ENCODE data around the gene TMPRSS6. TPM values are rescaled to one million over a fixed set of nuclear protein-coding genes. Genes with fewer than 3 reads are reported as not detected.

TMPRSS6 gene
- polyA plus RNA-seq, 1 experiment: not detected

DNA sequence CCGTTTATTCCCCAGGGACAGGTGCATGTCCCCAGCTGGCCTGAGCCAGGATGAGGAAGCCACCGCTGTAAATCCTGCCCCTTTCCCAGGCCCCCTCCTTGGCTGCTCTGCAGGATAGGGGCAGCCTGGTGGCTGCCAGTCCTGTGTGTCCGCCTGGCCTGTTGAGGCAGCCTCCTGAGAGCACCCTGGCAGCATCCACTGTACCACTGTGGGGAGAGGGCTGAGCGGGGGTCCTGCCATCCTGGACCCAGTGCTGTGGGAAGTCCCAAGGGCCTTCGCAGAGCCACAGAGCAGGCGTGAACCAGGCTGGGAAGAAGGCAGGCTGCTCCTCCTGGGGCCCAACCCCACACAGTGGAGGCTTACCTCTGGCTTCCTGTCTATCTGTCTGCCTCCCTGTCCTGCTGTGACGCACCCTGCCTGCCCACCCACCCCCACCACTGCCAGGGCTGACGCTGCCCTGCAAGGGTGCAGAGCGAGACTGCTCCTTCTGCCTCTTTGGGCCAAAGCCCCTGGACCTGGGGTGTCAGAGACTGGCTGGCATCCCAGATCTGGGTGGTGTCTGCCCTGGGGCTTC is 49.5 kb downstream of the TMPRSS6 start:
- no peak overlapping the region for H3K4me3 ChIP-seq (ENCODE audit: low read depth, low read length)
- no peaks in the 10 kb centered on the region for H3K27me3 ChIP-seq (ENCODE audit: control insufficient read depth, insufficient read depth, low read length)
- peaks cover 4% of the 10 kb centered on the region for H3K36me3 ChIP-seq (ENCODE audit: control insufficient read depth, insufficient read depth, low read length)
- CTCF ChIA-PET: no interaction called here
- DNase-seq (ENCODE audit: low read depth): no peak
- POLR2A ChIA-PET: no interaction called here
- TF ChIP-seq, protein P1, sequence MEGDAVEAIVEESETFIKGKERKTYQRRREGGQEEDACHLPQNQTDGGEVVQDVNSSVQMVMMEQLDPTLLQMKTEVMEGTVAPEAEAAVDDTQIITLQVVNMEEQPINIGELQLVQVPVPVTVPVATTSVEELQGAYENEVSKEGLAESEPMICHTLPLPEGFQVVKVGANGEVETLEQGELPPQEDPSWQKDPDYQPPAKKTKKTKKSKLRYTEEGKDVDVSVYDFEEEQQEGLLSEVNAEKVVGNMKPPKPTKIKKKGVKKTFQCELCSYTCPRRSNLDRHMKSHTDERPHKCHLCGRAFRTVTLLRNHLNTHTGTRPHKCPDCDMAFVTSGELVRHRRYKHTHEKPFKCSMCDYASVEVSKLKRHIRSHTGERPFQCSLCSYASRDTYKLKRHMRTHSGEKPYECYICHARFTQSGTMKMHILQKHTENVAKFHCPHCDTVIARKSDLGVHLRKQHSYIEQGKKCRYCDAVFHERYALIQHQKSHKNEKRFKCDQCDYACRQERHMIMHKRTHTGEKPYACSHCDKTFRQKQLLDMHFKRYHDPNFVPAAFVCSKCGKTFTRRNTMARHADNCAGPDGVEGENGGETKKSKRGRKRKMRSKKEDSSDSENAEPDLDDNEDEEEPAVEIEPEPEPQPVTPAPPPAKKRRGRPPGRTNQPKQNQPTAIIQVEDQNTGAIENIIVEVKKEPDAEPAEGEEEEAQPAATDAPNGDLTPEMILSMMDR (IDR thresholded peaks at IDR 0.05; ENCODE audit: insufficient read depth, low read depth, low read length): no peak

DNA sequence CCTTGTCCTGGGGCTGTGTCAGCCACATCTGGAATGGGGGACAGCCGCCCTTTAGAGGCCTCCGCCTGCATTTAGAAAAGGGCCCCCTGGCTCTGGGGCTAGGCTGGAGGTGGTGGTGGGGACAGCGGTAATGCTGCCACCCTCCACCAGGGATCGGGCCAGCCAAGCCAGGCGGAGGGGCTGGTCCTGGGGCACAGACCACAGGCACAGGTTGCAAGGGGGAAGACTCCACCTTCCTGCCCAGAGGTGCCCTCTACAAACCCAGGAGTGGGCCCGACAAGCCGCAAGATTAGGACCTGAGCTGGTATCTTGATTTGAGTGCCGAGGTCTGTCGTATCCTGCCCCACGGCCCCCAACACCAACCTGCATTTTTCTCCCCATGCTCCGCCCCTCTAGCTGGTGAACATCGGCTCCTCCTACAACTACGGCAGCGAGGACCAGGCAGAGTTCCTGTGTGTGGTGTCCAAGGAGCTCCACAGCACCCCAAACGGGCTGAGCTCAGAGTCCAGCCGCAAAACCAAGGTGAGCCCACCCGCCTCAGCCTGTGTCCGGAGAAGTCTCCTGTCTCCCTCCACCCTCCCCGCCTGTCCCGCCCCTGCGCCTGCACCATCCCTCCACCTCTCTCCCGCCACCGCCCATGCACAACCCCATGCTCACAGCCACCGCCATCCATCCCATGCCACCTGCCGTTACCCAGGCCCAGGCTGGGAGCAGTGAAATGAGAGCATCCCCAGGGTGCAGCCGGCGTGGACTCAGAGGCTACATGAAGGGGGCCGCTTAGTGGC is 50.4 kb downstream of the TMPRSS6 start:
- Histone ChIP-seq H3K27me3 (ENCODE audit: control insufficient read depth, insufficient read depth, low read length) (no peaks in the 10 kb centered on the region), H3K4me3 (ENCODE audit: low read depth, low read length) (no peak overlapping the region), H3K36me3 (ENCODE audit: control insufficient read depth, insufficient read depth, low read length) (peaks cover 7% of the 10 kb centered on the region)
- ChIA-PET CTCF (interaction anchor here (1.2 kb wide), 1 partner anchor 140 kb away, joined by 4 read pairs; no protein-coding TSS in a partner anchor), POLR2A (no interaction called here)
- DNase-seq (ENCODE audit: low read depth): no peak
- TF ChIP-seq, protein P1 (IDR thresholded peaks at IDR 0.05; ENCODE audit: insufficient read depth, low read depth, low read length): no peak

DNA sequence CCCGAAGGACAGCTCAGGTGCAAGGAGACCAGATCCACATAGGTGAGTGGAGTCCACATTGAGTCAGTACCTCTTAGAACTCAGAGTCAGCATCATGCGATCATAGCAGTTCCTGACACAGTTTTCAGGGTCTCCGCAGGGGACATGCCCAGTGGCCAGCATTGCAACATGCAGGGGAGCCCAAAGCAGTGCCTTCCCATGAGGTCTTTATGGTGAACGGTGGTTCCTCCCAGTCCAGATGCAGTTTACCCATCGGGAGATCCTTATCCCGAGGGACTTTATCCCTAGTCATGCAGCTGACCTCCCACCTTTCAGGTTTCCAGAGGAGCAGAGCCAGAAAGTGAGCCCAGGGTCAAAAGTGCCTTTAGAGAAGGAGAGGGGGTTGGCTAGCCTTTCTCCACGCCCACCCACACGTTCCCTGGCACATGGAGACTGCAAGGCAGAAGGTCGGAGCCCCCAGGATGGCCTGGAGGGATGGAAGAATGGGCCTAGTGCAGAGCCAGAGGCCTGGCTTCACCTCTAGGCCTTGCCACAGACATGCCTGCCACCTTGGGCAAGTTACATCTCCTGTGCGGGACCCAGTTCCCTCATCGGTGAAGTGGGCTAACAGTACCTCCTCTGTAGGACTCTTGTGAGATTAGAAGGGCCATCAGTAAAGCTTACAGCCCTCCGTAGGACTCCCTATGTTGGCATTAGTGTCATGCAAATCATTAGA is 51.6 kb downstream of the TMPRSS6 start:
- DNase-seq (ENCODE audit: low read depth): no peak
- TF ChIP-seq, protein P1 (IDR thresholded peaks at IDR 0.05; ENCODE audit: insufficient read depth, low read depth, low read length): no peak
- no peak overlapping the region for H3K4me3 ChIP-seq (ENCODE audit: low read depth, low read length)
- CTCF ChIA-PET: interaction anchor here (1.2 kb wide), 1 partner anchor 141 kb away, joined by 4 read pairs; no protein-coding TSS in a partner anchor
- POLR2A ChIA-PET: no interaction called here
- peaks cover 13% of the 10 kb centered on the region for H3K36me3 ChIP-seq (ENCODE audit: control insufficient read depth, insufficient read depth, low read length)
- no peaks in the 10 kb centered on the region for H3K27me3 ChIP-seq (ENCODE audit: control insufficient read depth, insufficient read depth, low read length)

DNA sequence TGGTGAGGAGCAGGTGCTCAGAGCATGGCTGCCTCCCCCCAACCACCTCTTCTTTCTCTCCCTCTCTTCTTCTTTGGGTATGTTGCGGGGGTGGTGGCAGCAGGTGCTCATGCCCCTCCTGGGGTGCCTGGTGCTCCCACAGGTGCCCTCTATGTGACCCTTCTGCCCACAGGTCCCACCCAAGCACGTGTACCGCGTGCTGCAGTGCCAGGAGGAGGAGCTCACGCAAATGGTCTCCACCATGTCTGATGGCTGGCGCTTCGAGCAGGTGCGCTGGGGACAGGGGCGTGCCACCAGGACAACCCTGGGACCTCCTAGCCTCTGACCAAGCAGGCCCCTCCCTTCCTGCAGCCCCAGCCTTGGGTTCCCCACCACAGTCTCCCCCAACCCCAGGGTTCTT is 52.3 kb downstream of the TMPRSS6 start:
- peaks cover 13% of the 10 kb centered on the region for H3K36me3 ChIP-seq (ENCODE audit: control insufficient read depth, insufficient read depth, low read length)
- H3K4me3 ChIP-seq (ENCODE audit: low read depth, low read length): no peak overlapping the region
- TF ChIP-seq, protein P1 (IDR thresholded peaks at IDR 0.05; ENCODE audit: insufficient read depth, low read depth, low read length): no peak
- no peaks in the 10 kb centered on the region for H3K27me3 ChIP-seq (ENCODE audit: control insufficient read depth, insufficient read depth, low read length)
- ChIA-PET CTCF (no interaction called here), POLR2A (no interaction called here)
- no peak for DNase-seq (ENCODE audit: low read depth)

DNA sequence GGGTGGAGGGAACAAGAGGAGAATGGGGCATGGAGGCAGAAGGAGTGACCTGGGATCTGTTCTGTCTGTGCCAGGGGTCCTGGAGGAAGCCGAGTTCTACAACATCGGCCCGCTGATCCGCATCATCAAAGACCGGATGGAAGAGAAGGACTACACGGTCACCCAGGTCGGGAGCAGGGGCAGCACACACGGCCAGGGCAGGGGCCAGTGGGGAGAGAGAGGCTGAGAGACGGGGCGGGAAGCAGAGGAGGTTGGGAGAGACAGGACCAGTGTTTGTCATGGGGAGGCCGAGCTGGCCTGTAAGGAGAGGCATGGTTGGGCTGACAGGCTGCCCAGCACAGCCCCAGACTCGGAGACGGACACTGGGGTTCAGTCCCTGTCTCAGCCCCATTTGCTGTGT is 53.3 kb downstream of the TMPRSS6 start:
- TF ChIP-seq, protein P1 (IDR thresholded peaks at IDR 0.05; ENCODE audit: insufficient read depth, low read depth, low read length): no peak
- Histone ChIP-seq H3K36me3 (ENCODE audit: control insufficient read depth, insufficient read depth, low read length) (peaks cover 13% of the 10 kb centered on the region), H3K4me3 (ENCODE audit: low read depth, low read length) (no peak overlapping the region), H3K27me3 (ENCODE audit: control insufficient read depth, insufficient read depth, low read length) (no peaks in the 10 kb centered on the region)
- POLR2A ChIA-PET: no interaction called here
- DNase-seq (ENCODE audit: low read depth): no peak
- CTCF ChIA-PET: interaction anchor here (1.8 to 2.1 kb wide), 2 partner anchors 10 to 143 kb away, joined by 7 to 9 read pairs; no protein-coding TSS in a partner anchor

Data from BJ (cell line).